Hepatocyte (in vitro differentiated cells): ENCODE measurements around the gene SAPCD2. TPM values are rescaled to one million over a fixed set of nuclear protein-coding genes. Genes with fewer than 3 reads are reported as not detected.
"Not testable (repeated sequence)": the region's sequence is repeated elsewhere in the genome, so short reads cannot be mapped to it uniquely, and the experiment has no call there.

ENCODE experiments used
- DNase-seq: peaks from one replicate; pipeline ENCODE4 v3.0.0-alpha.2; 2016; ENCODE audit warnings: low spot score
- H2AFZ ChIP-seq: fragments of 200-600 bp; sonication (generic); 2 replicates; pipeline ENCODE4 v1.6.0; 2016; ENCODE audit warnings: antibody characterized with exemption, mild to moderate bottlenecking
- H3K27ac ChIP-seq: fragments of 200-600 bp; sonication (generic); 2 replicates; pipeline ENCODE4 v1.5.1; 2016; ENCODE audit warnings: mild to moderate bottlenecking
- H3K27me3 ChIP-seq: fragments of 200-600 bp; sonication (generic); 2 replicates; pipeline ENCODE4 v1.6.1; 2016
- H3K36me3 ChIP-seq: fragments of 200-600 bp; sonication (generic); replicated peaks from 2 replicates; pipeline ENCODE4 v1.5.1; 2016; ENCODE audit warnings: low read depth; ENCODE audit not compliant: insufficient read depth
- H3K4me1 ChIP-seq: fragments of 200-600 bp; sonication (generic); 2 replicates; pipeline ENCODE4 v1.5.1; 2016; ENCODE audit warnings: mild to moderate bottlenecking, moderate library complexity; ENCODE audit not compliant: insufficient read depth
- H3K4me2 ChIP-seq: fragments of 200-600 bp; sonication (generic); 2 replicates; pipeline ENCODE4 v1.6.0; 2016
- H3K4me3 ChIP-seq: fragments of 200-600 bp; sonication (generic); 2 replicates; pipeline ENCODE4 v1.5.1; 2016; ENCODE audit warnings: mild to moderate bottlenecking
- H3K79me2 ChIP-seq: fragments of 200-600 bp; sonication (generic); 2 replicates; pipeline ENCODE4 v1.6.0; 2017; ENCODE audit warnings: mild to moderate bottlenecking
- H3K9me2 ChIP-seq: fragments of 200-600 bp; sonication (generic); replicated peaks from 2 replicates; pipeline ENCODE4 v1.6.0; 2017; ENCODE audit warnings: mild to moderate bottlenecking; ENCODE audit not compliant: insufficient read depth
- H3K9me3 ChIP-seq: fragments of 200-600 bp; sonication (generic); 2 replicates; pipeline ENCODE4 v1.5.1; 2016; ENCODE audit warnings: low read depth, mild to moderate bottlenecking
- H4K20me1 ChIP-seq: fragments of 200-600 bp; sonication (generic); 2 replicates; pipeline ENCODE4 v1.6.0; 2016; ENCODE audit warnings: mild to moderate bottlenecking; ENCODE audit not compliant: insufficient read depth, poor library complexity, severe bottlenecking
- EZH2 ChIP-seq: fragments of 200-600 bp; sonication (generic); IDR thresholded peaks from 2 replicates; pipeline ENCODE4 v1.6.1; 2016; ENCODE audit warnings: antibody characterized with exemption, mild to moderate bottlenecking, borderline replicate concordance
- EZH2phosphoT487 ChIP-seq: fragments of 200-600 bp; sonication (generic); IDR thresholded peaks from one replicate; pipeline ENCODE4 v1.6.1; 2018; ENCODE audit warnings: antibody characterized with exemption, mild to moderate bottlenecking, low read depth, moderate library complexity; ENCODE audit not compliant: unreplicated experiment, severe bottlenecking
- WGBS: methylation state at CpG from one replicate; pipeline ENCODE4 v1.1.6; 2016; ENCODE audit warnings: low lambda C conversion rate; ENCODE audit errors: missing lambda C conversion rate; 5-methylcytosine and 5-hydroxymethylcytosine counted together
- polyA plus RNA-seq: library from polyadenylated mRNA; unstranded; fragments of >200 nt; fragmentation: Nextera tagmentation; extraction: Ambion mirVana; gene quantifications from 2 replicates; pipeline ENCODE4 v1.2.1, GENCODE V29; 2016
- total RNA-seq: library from RNA; depleted of rRNA; stranded (reverse); fragments of >200 nt; gene quantifications from 2 replicates; pipeline ENCODE4 v1.2.3, GENCODE V29; 2014
- TF ChIP-seq, protein P1 (sequence below): fragments of 200-600 bp; sonication (generic); IDR thresholded peaks from 2 replicates; pipeline ENCODE4 v1.5.1; 2016; ENCODE audit warnings: antibody characterized with exemption, mild to moderate bottlenecking; ENCODE audit not compliant: poor library complexity

The SAPCD2 gene
- total and polyA plus RNA-seq, 2 experiments from 2014 or later, result 4.8 to 7.5 TPM

DNA sequence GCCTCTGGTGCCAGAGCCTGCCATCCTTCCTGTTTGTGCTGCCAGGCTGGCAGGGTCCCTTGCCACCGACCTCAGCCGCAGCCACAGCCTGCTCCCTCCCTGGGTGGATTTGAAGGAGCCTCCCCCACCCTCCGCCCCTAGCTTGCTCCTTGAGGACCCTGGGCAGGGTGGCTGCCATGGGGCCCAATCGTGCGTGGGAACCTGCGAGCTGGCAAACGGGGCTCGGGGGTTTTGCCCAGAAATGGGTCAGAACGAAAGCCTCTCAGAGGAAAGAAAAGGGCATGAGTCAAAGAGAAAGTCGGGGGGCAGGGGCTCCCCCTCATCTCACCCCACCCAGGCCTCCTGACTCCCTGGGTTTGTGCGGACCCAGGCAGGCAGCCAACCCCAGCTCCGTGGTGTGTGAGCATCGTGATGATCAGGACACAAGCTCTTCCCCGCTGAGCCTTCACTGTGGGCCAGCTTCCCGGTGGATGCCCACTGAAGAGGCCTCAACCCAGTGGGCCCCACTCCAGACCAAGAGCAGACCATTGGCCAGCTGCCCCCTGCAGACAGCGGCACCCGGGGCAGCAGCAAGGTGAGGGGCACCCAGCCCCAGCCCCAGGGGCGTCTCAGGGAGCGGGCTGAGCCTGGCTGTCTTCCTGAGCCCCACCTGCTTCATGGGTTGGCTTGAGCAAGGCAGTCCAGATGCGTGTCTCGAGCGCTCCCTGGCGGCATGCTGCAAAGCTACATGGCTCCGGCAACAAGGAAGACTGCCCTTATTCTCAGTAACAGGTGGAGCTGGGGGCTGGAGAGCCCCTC is 35.4 kb downstream of the SAPCD2 start:
- H3K9me3 ChIP-seq, result no peaks in the 10 kb centered on the region
- peak; percentile 91 for DNase-seq
- H3K4me3 ChIP-seq, result no peak overlapping the region
- no peak overlapping the region for H2AFZ ChIP-seq
- H3K4me2 ChIP-seq, result no peak overlapping the region
- no peaks in the 10 kb centered on the region for H3K36me3 ChIP-seq
- no peak for TF ChIP-seq EZH2phosphoT487
- TF ChIP-seq, protein P1, sequence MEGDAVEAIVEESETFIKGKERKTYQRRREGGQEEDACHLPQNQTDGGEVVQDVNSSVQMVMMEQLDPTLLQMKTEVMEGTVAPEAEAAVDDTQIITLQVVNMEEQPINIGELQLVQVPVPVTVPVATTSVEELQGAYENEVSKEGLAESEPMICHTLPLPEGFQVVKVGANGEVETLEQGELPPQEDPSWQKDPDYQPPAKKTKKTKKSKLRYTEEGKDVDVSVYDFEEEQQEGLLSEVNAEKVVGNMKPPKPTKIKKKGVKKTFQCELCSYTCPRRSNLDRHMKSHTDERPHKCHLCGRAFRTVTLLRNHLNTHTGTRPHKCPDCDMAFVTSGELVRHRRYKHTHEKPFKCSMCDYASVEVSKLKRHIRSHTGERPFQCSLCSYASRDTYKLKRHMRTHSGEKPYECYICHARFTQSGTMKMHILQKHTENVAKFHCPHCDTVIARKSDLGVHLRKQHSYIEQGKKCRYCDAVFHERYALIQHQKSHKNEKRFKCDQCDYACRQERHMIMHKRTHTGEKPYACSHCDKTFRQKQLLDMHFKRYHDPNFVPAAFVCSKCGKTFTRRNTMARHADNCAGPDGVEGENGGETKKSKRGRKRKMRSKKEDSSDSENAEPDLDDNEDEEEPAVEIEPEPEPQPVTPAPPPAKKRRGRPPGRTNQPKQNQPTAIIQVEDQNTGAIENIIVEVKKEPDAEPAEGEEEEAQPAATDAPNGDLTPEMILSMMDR, result peak; percentile 88
- no peak for TF ChIP-seq EZH2
- H3K4me1 ChIP-seq, result no peaks in the 10 kb centered on the region
- no peaks in the 10 kb centered on the region for H3K9me2 ChIP-seq
- no peak overlapping the region for H3K27ac ChIP-seq
- no peaks in the 10 kb centered on the region for H4K20me1 ChIP-seq
- WGBS, result 47% methylated on average over 24 of the region's 24 CpGs
- H3K27me3 ChIP-seq, result no peaks in the 10 kb centered on the region
- H3K79me2 ChIP-seq, result no peaks in the 10 kb centered on the region

DNA sequence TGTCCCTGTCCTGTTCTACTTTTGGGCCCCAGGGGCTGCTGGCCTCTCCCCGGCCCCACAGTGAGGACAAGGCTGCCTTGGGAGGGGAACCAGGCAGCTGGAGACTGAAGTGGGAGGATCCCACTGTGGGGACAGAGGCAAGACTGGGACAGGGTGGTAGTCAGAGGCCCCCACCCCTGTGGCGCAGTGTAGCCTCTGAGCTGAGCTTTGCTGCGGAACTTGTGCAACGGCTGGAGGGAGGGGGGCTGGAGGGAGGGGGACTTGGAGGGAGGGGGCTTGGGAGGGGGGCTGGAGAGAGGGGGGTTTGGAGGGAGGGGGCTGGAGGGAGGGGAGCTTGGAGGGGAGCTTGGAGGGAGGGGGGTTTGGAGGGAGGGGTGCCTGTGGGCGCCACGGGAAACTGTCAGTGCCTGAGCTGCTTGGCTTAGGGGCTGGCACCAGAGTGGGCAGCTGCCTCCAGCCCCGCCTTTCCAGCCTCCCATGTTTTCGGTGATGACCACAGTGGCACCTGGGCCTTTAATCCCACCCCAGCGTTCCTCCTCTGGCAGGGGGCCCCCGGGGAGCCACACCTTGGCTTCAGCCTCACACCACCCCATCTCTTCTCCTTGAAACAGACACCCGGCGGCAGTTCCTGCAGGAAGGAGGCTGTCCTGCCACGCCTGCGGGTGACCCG is 36.2 kb downstream of the SAPCD2 start:
- no peak overlapping the region for H3K4me2 ChIP-seq
- 83% methylated on average over 12 of the region's 15 CpGs for WGBS
- H3K27ac ChIP-seq, result no peak overlapping the region

GRCh38 chr9:137033481-137033880 is 36.9 kb downstream of the SAPCD2 start:
- H3K4me2 ChIP-seq, H3K27ac ChIP-seq, DNase-seq, H3K79me2 ChIP-seq, H3K9me3 ChIP-seq, H2AFZ ChIP-seq, H3K27me3 ChIP-seq, H3K9me2 ChIP-seq, H3K4me3 ChIP-seq, H3K36me3 ChIP-seq, H4K20me1 ChIP-seq: not testable (repeated sequence)
- 92% methylated on average over 5 of the region's 5 CpGs for WGBS
- peaks cover 12% of the 10 kb centered on the region for H3K4me1 ChIP-seq

More for the DNA sequence above, 36.2 kb downstream of the SAPCD2 start:
- H3K9me2 ChIP-seq, result no peaks in the 10 kb centered on the region
- H3K27me3 ChIP-seq, result no peaks in the 10 kb centered on the region
- peaks cover 6% of the 10 kb centered on the region for H3K4me1 ChIP-seq
- H3K4me3 ChIP-seq, result no peak overlapping the region
- H3K9me3 ChIP-seq, result no peaks in the 10 kb centered on the region
- DNase-seq, result no peak
- no peak overlapping the region for H2AFZ ChIP-seq
- H4K20me1 ChIP-seq, result no peaks in the 10 kb centered on the region
- no peaks in the 10 kb centered on the region for H3K79me2 ChIP-seq
- no peak for TF ChIP-seq EZH2
- TF ChIP-seq, protein P1, result no peak
- TF ChIP-seq EZH2phosphoT487, result no peak
- H3K36me3 ChIP-seq, result no peaks in the 10 kb centered on the region

DNA sequence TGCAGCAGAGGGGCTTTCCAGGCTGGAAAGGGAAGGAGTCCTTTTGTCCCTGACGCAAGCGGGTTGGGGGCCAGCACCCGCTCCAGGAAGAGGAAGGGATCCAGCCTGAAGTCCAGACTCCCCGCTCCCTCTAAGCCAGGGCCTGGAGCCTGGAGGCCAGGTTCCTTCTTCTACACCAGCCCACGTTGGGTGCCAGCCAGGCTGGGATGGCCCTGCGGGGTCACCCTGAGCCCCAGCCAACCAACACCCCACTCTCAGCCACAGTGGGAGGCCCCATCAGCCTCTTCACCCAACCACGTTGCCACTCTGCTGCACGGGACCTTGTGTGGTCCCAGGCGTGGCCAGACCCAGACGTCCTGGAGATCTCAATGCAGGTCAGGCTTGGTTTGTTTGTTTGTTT is 37.5 kb downstream of the SAPCD2 start:
- Histone ChIP-seq H3K79me2 (no peaks in the 10 kb centered on the region), H3K9me3 (no peaks in the 10 kb centered on the region), H4K20me1 (no peaks in the 10 kb centered on the region), H2AFZ (no peak overlapping the region), H3K27me3 (no peaks in the 10 kb centered on the region), H3K4me3 (no peak overlapping the region), H3K4me1 (peaks cover 14% of the 10 kb centered on the region), H3K27ac (no peak overlapping the region), H3K36me3 (no peaks in the 10 kb centered on the region), H3K4me2 (no peak overlapping the region), H3K9me2 (no peaks in the 10 kb centered on the region)
- DNase-seq, result no peak
- WGBS, result 90% methylated on average over 10 of the region's 10 CpGs
- no peak for TF ChIP-seq EZH2phosphoT487
- TF ChIP-seq EZH2, result no peak
- TF ChIP-seq, protein P1, result no peak
